ENCODE measurements around the gene ZNF678.
"Not testable (repeated sequence)": the region's sequence is repeated elsewhere in the genome, so short reads cannot be mapped to it uniquely, and the experiment has no call there.

ZNF678 gene

DNA sequence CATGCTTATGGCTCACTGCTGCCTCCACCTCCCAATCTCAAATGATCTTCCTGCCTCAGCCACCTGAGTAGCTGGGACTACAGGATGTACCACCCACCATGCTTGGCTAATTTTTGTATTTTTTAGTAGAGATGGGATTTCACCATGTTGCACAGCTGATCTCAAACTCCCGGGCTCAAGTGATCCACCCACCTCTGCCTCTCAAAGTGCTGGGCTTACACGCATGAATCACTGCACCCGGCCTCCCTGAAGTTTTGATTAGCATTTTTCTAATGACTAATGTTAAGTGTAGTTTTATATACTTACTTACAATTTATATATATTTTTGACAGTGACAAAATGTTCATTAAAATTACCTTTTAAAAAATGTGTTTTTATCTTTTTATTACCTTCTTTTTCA is 41.1 kb downstream of the ZNF678 start:
- Histone ChIP-seq H3K36me3 (replicated peaks; ENCODE audit: low read depth, low read length) (peaks cover 47% of the 10 kb centered on the region), H3K79me2 (ENCODE audit: low read length) (peaks cover 30% of the 10 kb centered on the region), H3K9ac (ENCODE audit: low read length) (no peak overlapping the region), H3K4me3 (ENCODE audit: low read length) (no peak overlapping the region), H3K9me3 (ENCODE audit: insufficient read depth, low read length) (peaks cover 12% of the 10 kb centered on the region; the same call in 1 of the 2 replicates), H3K4me1 (ENCODE audit: low read length) (no peaks in the 10 kb centered on the region), H3K4me2 (ENCODE audit: low read length) (no peak overlapping the region), H2AFZ (ENCODE audit: low read depth, low read length) (no peak overlapping the region), H3K27me3 (ENCODE audit: low read depth, low read length) (no peaks in the 10 kb centered on the region), H3K27ac (ENCODE audit: low read length) (no peak overlapping the region), H4K20me1 (ENCODE audit: insufficient read depth, low read length) (no peaks in the 10 kb centered on the region)
- TF ChIP-seq CTCF (IDR thresholded peaks at IDR 0.05; ENCODE audit: low read depth, low read length) = no peak
- no peak for TF ChIP-seq EZH2phosphoT487 (IDR thresholded peaks at IDR 0.05; ENCODE audit: low read depth)

DNA sequence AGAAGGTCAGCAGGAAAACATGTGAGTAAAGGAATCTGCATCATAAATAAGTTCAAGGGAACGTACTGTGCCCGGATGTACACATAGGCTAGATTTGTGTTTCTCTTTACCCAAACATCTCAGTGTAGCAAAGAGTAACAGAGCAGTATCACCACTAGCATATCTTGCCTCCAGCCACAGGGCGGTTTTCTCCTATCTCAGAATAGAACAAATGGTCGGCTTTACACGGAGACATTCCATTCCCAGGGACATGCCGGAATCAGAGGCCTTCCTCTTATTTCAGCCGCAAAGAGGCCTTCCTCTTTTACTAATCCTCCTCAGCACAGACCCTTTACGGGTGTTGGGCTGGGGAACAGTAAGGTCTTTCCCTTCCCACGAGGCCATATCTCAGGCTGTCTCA is 42.9 kb downstream of the ZNF678 start:
- H3K27me3 ChIP-seq (ENCODE audit: low read depth, low read length); H3K4me1 ChIP-seq (ENCODE audit: low read length); H2AFZ ChIP-seq (ENCODE audit: low read depth, low read length); H3K4me3 ChIP-seq (ENCODE audit: low read length); H3K27ac ChIP-seq (ENCODE audit: low read length); H3K9me3 ChIP-seq (ENCODE audit: insufficient read depth, low read length); H3K9ac ChIP-seq (ENCODE audit: low read length); H3K4me2 ChIP-seq (ENCODE audit: low read length); H4K20me1 ChIP-seq (ENCODE audit: insufficient read depth, low read length): not testable (repeated sequence)
- Histone ChIP-seq H3K36me3 (replicated peaks; ENCODE audit: low read depth, low read length) (peaks cover 47% of the 10 kb centered on the region), H3K79me2 (ENCODE audit: low read length) (peaks cover 16% of the 10 kb centered on the region)

- no peak for TF ChIP-seq EZH2phosphoT487 (IDR thresholded peaks at IDR 0.05; ENCODE audit: low read depth)
- no peak for TF ChIP-seq CTCF (IDR thresholded peaks at IDR 0.05; ENCODE audit: low read depth, low read length)
- H3K27ac ChIP-seq (ENCODE audit: low read length) = no peak overlapping the region
- no peaks in the 10 kb centered on the region for H3K4me1 ChIP-seq (ENCODE audit: low read length)
- no peak overlapping the region for H3K9ac ChIP-seq (ENCODE audit: low read length)
- no peak overlapping the region for H2AFZ ChIP-seq (ENCODE audit: low read depth, low read length)
- H3K4me2 ChIP-seq (ENCODE audit: low read length) = no peak overlapping the region
- H3K4me3 ChIP-seq (ENCODE audit: low read length) = no peak overlapping the region
- H3K27me3 ChIP-seq (ENCODE audit: low read depth, low read length) = no peaks in the 10 kb centered on the region
- H3K9me3 ChIP-seq (ENCODE audit: insufficient read depth, low read length) = 0 out of 2 replicates have a peak, but pooled peaks cover 5% of the 10 kb centered on the region
- H3K36me3 ChIP-seq (replicated peaks; ENCODE audit: low read depth, low read length) = peaks cover 58% of the 10 kb centered on the region
- no peaks in the 10 kb centered on the region for H4K20me1 ChIP-seq (ENCODE audit: insufficient read depth, low read length)
- peaks cover 12% of the 10 kb centered on the region for H3K79me2 ChIP-seq (ENCODE audit: low read length)
These were observed 44.1 kb downstream of the ZNF678 start for GRCh38 chr1:227607336-227607898.

GRCh38 chr1:227612658-227613057 is 49.3 kb downstream of the ZNF678 start:
- Histone ChIP-seq H3K9ac (ENCODE audit: low read length) (no peak overlapping the region), H3K36me3 (replicated peaks; ENCODE audit: low read depth, low read length) (peaks cover 86% of the 10 kb centered on the region), H3K9me3 (ENCODE audit: insufficient read depth, low read length) (peaks cover 17% of the 10 kb centered on the region; the same call in 1 of the 2 replicates), H2AFZ (ENCODE audit: low read depth, low read length) (no peak overlapping the region), H3K79me2 (ENCODE audit: low read length) (no peaks in the 10 kb centered on the region), H3K4me3 (ENCODE audit: low read length) (no peak overlapping the region), H3K27ac (ENCODE audit: low read length) (no peak overlapping the region), H4K20me1 (ENCODE audit: insufficient read depth, low read length) (no peaks in the 10 kb centered on the region), H3K4me1 (ENCODE audit: low read length) (no peaks in the 10 kb centered on the region), H3K4me2 (ENCODE audit: low read length) (no peak overlapping the region), H3K27me3 (ENCODE audit: low read depth, low read length) (no peaks in the 10 kb centered on the region)
- no peak for TF ChIP-seq EZH2phosphoT487 (IDR thresholded peaks at IDR 0.05; ENCODE audit: low read depth)
- no peak for TF ChIP-seq CTCF (IDR thresholded peaks at IDR 0.05; ENCODE audit: low read depth, low read length)

All from OCI-LY3 (cell line).